HL-60 (cell line): ENCODE data around the gene TNFSF13.

Experiments
- DNase-seq, 2 experiments: peaks; one replicate each; pipeline ENCODE4 v3.0.0-alpha.2; 2010 to 2020; ENCODE audit warnings: low read depth in 1 of 2, low spot score in 1 of 2
- H3K27ac ChIP-seq: fragments of 250-450 bp; sonication (Bioruptor Pico); replicated peaks from 2 replicates; pipeline ENCODE4 v1.5.1; 2020; ENCODE audit warnings: mild to moderate bottlenecking, moderate library complexity
- H3K27me3 ChIP-seq: fragments of 250-450 bp; sonication (Bioruptor Pico); 2 replicates; pipeline ENCODE4 v1.5.1; 2021; ENCODE audit warnings: mild to moderate bottlenecking, moderate library complexity; ENCODE audit not compliant: insufficient read depth, poor library complexity, severe bottlenecking
- H3K4me3 ChIP-seq: replicated peaks from 2 replicates; pipeline ENCODE4 v1.5.1; 2011; ENCODE audit warnings: mild to moderate bottlenecking, control low read depth, low read length; ENCODE audit not compliant: insufficient read depth
- GABPA ChIP-seq: IDR thresholded peaks from 2 replicates; pipeline ENCODE4 v1.6.1; 2012; ENCODE audit warnings: low read depth
- POLR2AphosphoS5 ChIP-seq: IDR thresholded peaks from 2 replicates; pipeline ENCODE4 v1.6.1; 2012; ENCODE audit warnings: low read depth
- SPI1 ChIP-seq: IDR thresholded peaks from 2 replicates; pipeline ENCODE4 v1.6.1; 2012; ENCODE audit warnings: low read depth, mild to moderate bottlenecking, borderline replicate concordance
- TF ChIP-seq, protein P1 (sequence below): IDR thresholded peaks from one replicate; pipeline ENCODE4 v1.5.1; 2011; ENCODE audit warnings: low read length, control low read depth, inconsistent platforms; ENCODE audit not compliant: insufficient read depth
- TF ChIP-seq, protein P2 (sequence below): IDR thresholded peaks from 2 replicates; pipeline ENCODE4 v1.6.1; 2012; ENCODE audit warnings: low read depth; ENCODE audit not compliant: insufficient replicate concordance

The TNFSF13 gene

DNA sequence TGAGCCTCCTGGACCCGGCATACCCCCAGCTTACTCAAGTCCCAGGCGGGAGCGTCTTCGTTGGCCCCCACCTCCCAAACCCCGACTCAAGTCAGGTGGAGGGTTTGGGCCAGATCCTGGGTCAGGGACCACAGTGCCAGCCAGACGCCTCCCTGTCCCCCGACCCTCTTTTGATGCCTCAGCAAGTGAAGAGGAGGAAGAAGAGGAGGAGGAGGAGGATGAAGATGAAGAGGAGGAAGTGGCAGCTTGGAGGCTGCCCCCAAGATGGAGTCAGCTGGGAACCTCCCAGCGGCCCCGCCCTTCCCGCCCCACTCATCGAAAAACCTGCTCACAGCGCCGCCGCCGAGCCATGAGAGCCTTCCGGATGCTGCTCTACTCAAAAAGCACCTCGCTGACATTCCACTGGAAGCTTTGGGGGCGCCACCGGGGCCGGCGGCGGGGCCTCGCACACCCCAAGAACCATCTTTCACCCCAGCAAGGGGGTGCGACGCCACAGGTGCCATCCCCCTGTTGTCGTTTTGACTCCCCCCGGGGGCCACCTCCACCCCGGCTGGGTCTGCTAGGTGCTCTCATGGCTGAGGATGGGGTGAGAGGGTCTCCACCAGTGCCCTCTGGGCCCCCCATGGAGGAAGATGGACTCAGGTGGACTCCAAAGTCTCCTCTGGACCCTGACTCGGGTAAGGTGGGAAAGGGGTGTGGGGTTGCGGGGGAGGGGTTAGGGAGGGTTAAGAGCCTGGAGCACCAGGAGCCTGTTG is 4.7 kb downstream of the TNFSF13 start:
- Histone ChIP-seq H3K27me3 (no peaks in the 10 kb centered on the region), H3K4me3 (peak overlapping the region; percentile 74), H3K27ac (no peak overlapping the region)
- no peak for DNase-seq
- TF ChIP-seq, protein P1, sequence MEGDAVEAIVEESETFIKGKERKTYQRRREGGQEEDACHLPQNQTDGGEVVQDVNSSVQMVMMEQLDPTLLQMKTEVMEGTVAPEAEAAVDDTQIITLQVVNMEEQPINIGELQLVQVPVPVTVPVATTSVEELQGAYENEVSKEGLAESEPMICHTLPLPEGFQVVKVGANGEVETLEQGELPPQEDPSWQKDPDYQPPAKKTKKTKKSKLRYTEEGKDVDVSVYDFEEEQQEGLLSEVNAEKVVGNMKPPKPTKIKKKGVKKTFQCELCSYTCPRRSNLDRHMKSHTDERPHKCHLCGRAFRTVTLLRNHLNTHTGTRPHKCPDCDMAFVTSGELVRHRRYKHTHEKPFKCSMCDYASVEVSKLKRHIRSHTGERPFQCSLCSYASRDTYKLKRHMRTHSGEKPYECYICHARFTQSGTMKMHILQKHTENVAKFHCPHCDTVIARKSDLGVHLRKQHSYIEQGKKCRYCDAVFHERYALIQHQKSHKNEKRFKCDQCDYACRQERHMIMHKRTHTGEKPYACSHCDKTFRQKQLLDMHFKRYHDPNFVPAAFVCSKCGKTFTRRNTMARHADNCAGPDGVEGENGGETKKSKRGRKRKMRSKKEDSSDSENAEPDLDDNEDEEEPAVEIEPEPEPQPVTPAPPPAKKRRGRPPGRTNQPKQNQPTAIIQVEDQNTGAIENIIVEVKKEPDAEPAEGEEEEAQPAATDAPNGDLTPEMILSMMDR, result no peak
- TF ChIP-seq GABPA, result no peak
- TF ChIP-seq POLR2AphosphoS5, result no peak
- no peak for TF ChIP-seq SPI1
- TF ChIP-seq, protein P2, sequence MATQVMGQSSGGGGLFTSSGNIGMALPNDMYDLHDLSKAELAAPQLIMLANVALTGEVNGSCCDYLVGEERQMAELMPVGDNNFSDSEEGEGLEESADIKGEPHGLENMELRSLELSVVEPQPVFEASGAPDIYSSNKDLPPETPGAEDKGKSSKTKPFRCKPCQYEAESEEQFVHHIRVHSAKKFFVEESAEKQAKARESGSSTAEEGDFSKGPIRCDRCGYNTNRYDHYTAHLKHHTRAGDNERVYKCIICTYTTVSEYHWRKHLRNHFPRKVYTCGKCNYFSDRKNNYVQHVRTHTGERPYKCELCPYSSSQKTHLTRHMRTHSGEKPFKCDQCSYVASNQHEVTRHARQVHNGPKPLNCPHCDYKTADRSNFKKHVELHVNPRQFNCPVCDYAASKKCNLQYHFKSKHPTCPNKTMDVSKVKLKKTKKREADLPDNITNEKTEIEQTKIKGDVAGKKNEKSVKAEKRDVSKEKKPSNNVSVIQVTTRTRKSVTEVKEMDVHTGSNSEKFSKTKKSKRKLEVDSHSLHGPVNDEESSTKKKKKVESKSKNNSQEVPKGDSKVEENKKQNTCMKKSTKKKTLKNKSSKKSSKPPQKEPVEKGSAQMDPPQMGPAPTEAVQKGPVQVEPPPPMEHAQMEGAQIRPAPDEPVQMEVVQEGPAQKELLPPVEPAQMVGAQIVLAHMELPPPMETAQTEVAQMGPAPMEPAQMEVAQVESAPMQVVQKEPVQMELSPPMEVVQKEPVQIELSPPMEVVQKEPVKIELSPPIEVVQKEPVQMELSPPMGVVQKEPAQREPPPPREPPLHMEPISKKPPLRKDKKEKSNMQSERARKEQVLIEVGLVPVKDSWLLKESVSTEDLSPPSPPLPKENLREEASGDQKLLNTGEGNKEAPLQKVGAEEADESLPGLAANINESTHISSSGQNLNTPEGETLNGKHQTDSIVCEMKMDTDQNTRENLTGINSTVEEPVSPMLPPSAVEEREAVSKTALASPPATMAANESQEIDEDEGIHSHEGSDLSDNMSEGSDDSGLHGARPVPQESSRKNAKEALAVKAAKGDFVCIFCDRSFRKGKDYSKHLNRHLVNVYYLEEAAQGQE, result no peak

DNA sequence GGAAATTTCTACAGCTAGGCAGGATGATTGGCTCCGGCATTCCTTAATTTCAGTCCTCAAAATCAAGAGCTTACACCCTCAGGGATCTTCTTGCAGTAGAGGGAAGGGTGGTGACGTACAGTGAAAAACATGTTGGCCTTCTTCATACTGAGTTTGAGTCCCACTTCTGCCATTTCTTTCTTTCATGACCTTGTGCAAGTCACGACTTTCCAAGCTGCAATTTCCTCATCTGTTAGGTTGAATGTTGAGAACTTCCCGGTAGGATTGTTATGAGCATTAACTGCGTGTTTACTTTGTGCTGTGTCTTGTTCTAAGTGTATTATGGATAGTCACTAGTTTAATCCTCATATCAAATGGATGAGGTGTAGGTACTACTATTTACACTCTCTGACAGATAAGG is 11.0 kb downstream of the TNFSF13 start:
- Histone ChIP-seq H3K4me3 (no peak overlapping the region), H3K27ac (no peak overlapping the region), H3K27me3 (no peaks in the 10 kb centered on the region)
- no peak for DNase-seq
- TF ChIP-seq SPI1 (no peak), POLR2AphosphoS5 (no peak), GABPA (no peak)
- TF ChIP-seq, protein P2, result no peak
- TF ChIP-seq, protein P1, result no peak

DNA sequence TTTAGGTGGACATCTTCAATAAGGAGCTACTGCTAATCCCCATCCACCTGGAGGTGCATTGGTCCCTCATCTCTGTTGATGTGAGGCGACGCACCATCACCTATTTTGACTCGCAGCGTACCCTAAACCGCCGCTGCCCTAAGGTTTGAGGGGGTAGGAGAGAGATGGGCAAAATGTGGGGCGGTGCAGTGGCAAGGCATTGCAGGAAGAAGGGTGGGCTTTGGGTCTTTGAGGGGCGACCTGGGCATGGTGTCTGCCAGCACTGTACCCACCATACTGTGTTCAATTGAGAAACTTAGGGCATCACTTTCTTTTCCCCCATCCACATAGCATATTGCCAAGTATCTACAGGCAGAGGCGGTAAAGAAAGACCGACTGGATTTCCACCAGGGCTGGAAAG is 11.8 kb downstream of the TNFSF13 start:
- Histone ChIP-seq H3K4me3 (no peak overlapping the region), H3K27me3 (no peaks in the 10 kb centered on the region), H3K27ac (no peak overlapping the region)
- DNase-seq, result no peak
- TF ChIP-seq, protein P1, result no peak
- TF ChIP-seq GABPA (no peak), SPI1 (no peak), POLR2AphosphoS5 (no peak)
- TF ChIP-seq, protein P2, result no peak
